ENCODE measurements around the gene FN3K.

FN3K gene

GRCh38 chr17:82795615-82796014, 60.2 kb downstream of the FN3K start:
- DNase-seq (ENCODE audit: low read depth, low spot score), result no peak

DNA sequence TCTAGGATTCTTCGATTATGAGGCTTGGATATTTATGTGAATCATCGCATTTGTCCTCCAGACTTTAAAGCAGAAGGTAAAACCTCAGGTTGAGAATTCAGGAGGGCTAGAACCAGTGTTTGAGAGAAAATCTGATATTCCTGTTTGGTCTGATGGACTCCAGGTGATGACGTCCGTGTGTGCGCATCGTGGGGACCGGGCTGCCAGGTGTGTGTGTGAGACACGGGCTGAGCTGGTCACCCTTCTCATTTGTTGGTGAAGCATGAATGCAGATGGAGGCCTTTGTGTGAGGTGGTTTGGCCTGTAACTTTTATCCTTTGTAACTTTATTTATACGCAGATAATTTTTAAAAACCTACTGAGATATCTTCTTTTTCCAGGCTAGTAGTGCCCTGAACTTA, 61.6 kb downstream of the FN3K start:
- no peak for DNase-seq (ENCODE audit: low read depth, low spot score)

GRCh38 chr17:82798752-82799151, 63.3 kb downstream of the FN3K start:
- no peak for DNase-seq (ENCODE audit: low read depth, low spot score)

GRCh38 chr17:82799591-82799990, 64.2 kb downstream of the FN3K start:
- no peak for DNase-seq (ENCODE audit: low read depth, low spot score)
